HepG2 (cell line): ENCODE results near the gene NDUFB10. TPM values are rescaled to one million over a fixed set of nuclear protein-coding genes. Genes with fewer than 3 reads are reported as not detected.

ENCODE experiments used
- ATAC-seq: fragments of 200-7000 bp; cut with Tn5 transposase; 3 replicates; pipeline ENCODE4 v1.9.1; 2020; ENCODE audit warnings: mild to moderate bottlenecking, moderate library complexity
- BruUV-seq: library from RNA; stranded (reverse); fragments of 400-500 nt; replicated peaks from 2 replicates; lab custom pipeline; 2021; lab: Mats Ljungman, UMichigan
- CTCF ChIA-PET: fragments of 300-600 bp; formaldehyde crosslinking; extraction: SDS; loops from one replicate; lab custom pipeline; 2021; ENCODE audit warnings: low total read pairs, inconsistent platforms, low intra/inter-chr PET ratio; lab: Yijun Ruan, JAX
- POLR2A ChIA-PET: fragments of 350-600 bp; sonication (Branson Sonifier 250); formaldehyde crosslinking; loops from one replicate; lab custom pipeline; 2020; ENCODE audit warnings: antibody characterized with exemption, inconsistent platforms; lab: Yijun Ruan, JAX
- DNase-seq: peaks from one replicate; pipeline ENCODE4 v3.0.0-alpha.2; 2015; ENCODE audit warnings: low spot score
- FAIRE-seq: peaks from 3 replicates; lab custom pipeline; 2011; peaks lifted over from hg19 to GRCh38; lab: Jason Lieb, UNC
- H2AFZ ChIP-seq: one replicate; pipeline ENCODE4 v1.6.1; 2011; ENCODE audit warnings: low read length, inconsistent platforms
- H3K27ac ChIP-seq: fragments of 300-600 bp; 3 replicates; pipeline ENCODE4 v1.8.0; 2011; ENCODE audit warnings: mixed run types, mild to moderate bottlenecking, mixed read lengths, low read length, inconsistent platforms; ENCODE audit not compliant: insufficient read depth; ENCODE audit errors: extremely low read length
- H3K27me3 ChIP-seq, 2 experiments: fragments of 200-600 bp in 1 of 2; 2 replicates in 1 of 2; 3 replicates in 1 of 2; pipeline versions ENCODE4 v1.6.0 to v1.8.0; 2011; ENCODE audit warnings: low read length in 2 of 2, mild to moderate bottlenecking in 2 of 2, moderate library complexity in 2 of 2, inconsistent platforms in 1 of 2; ENCODE audit not compliant: insufficient read depth in 2 of 2, control insufficient read depth in 1 of 2
- H3K36me3 ChIP-seq, 2 experiments: fragments of 200-600 bp in 1 of 2; replicated peaks in 1 of 2; 2 replicates in 1 of 2; 3 replicates in 1 of 2; pipeline versions ENCODE4 v1.5.1 to v1.8.0; 2011; ENCODE audit warnings: low read length in 2 of 2, inconsistent platforms in 1 of 2; ENCODE audit not compliant: insufficient read depth in 2 of 2, control insufficient read depth in 1 of 2
- H3K4me1 ChIP-seq: 2 replicates; pipeline ENCODE4 v1.5.1; 2012; ENCODE audit warnings: low read length, inconsistent platforms; ENCODE audit not compliant: insufficient read depth
- H3K4me2 ChIP-seq: 2 replicates; pipeline ENCODE4 v1.6.0; 2011; ENCODE audit warnings: low read depth, low read length, inconsistent platforms
- H3K4me3 ChIP-seq, 3 experiments: fragments of 200-600 bp in 1 of 3; sonication (generic), shearing (Covaris generic) in 1 of 3; replicated peaks in 1 of 3; 2 replicates each; pipeline ENCODE4 v1.5.1; 2011 to 2016; ENCODE audit warnings: low read length in 3 of 3, inconsistent platforms in 2 of 3, low read depth in 2 of 3, mild to moderate bottlenecking in 2 of 3, control low read depth in 1 of 3, mixed read lengths in 1 of 3; ENCODE audit not compliant: insufficient read depth in 1 of 3
- H3K79me2 ChIP-seq: one replicate; pipeline ENCODE4 v1.6.1; 2011; ENCODE audit warnings: low read length, inconsistent platforms; ENCODE audit not compliant: insufficient read depth
- H3K9ac ChIP-seq: 2 replicates; pipeline ENCODE4 v1.6.0; 2011; ENCODE audit warnings: mild to moderate bottlenecking, low read depth, low read length, inconsistent platforms; ENCODE audit not compliant: insufficient read depth
- H3K9me3 ChIP-seq: 2 replicates; pipeline ENCODE4 v1.5.1; 2012; ENCODE audit warnings: mild to moderate bottlenecking, low read length
- H4K20me1 ChIP-seq: 2 replicates; pipeline ENCODE4 v1.6.0; 2011; ENCODE audit warnings: inconsistent platforms, mild to moderate bottlenecking, low read length, moderate library complexity; ENCODE audit not compliant: insufficient read depth
- BHLHE40 ChIP-seq: IDR thresholded peaks from 2 replicates; pipeline ENCODE4 v1.6.1; 2011; ENCODE audit warnings: low read length, improper control_type of control experiment
- KDM3A ChIP-seq: IDR thresholded peaks from 2 replicates; pipeline ENCODE4 v1.6.1; 2018; ENCODE audit warnings: low read depth, missing compliant biosample characterization
- MAX ChIP-seq: IDR thresholded peaks from 2 replicates; pipeline ENCODE4 v1.6.1; 2012; ENCODE audit warnings: inconsistent platforms
- MNT ChIP-seq: fragments of 450-650 bp; IDR thresholded peaks from 2 replicates; pipeline ENCODE4 v1.6.1; 2016
- TFE3 ChIP-seq: IDR thresholded peaks from 2 replicates; pipeline ENCODE4 v1.6.1; 2016
- USF2 ChIP-seq, 2 experiments: sonication (generic) in 1 of 2; formaldehyde crosslinking in 1 of 2; IDR thresholded peaks; 2 replicates each; pipeline versions ENCODE4 v1.5.1 to v1.6.1; 2011 to 2020; ENCODE audit warnings: borderline replicate concordance in 1 of 2, low read depth in 1 of 2, low read length in 1 of 2, mild to moderate bottlenecking in 1 of 2, missing genetic modification reagents in 1 of 2, moderate library complexity in 1 of 2
- ZNF33A ChIP-seq: sonication (generic); formaldehyde crosslinking; IDR thresholded peaks from 2 replicates; pipeline ENCODE4 v1.5.1; 2020; ENCODE audit warnings: missing genetic modification reagents, mild to moderate bottlenecking, moderate library complexity, borderline replicate concordance
- ZNF512 ChIP-seq: sonication (generic); formaldehyde crosslinking; IDR thresholded peaks from 2 replicates; pipeline ENCODE4 v1.4.0; 2020; ENCODE audit warnings: mild to moderate bottlenecking, missing genetic modification reagents
- ZNF605 ChIP-seq: sonication (generic); formaldehyde crosslinking; IDR thresholded peaks from 2 replicates; pipeline ENCODE4 v1.8.0; 2022; ENCODE audit warnings: mild to moderate bottlenecking, missing genetic modification reagents
- ZNF687 ChIP-seq: sonication (generic); formaldehyde crosslinking; IDR thresholded peaks from 2 replicates; pipeline ENCODE4 v1.5.1; 2020; ENCODE audit warnings: mild to moderate bottlenecking, missing genetic modification reagents, moderate library complexity
- ZSCAN21 ChIP-seq: sonication (generic); formaldehyde crosslinking; IDR thresholded peaks from 2 replicates; pipeline ENCODE4 v1.8.0; 2022; ENCODE audit warnings: mild to moderate bottlenecking, missing genetic modification reagents, moderate library complexity, borderline replicate concordance
- WGBS: methylation state at CpG from one replicate; pipeline ENCODE4 v1.1.6; 2017; ENCODE audit warnings: low lambda C conversion rate; 5-methylcytosine and 5-hydroxymethylcytosine counted together
- in situ Hi-C: cut with HindIII; loops from 2 replicates; pipeline ENCODE4 v1.10.0; 2017; ENCODE audit warnings: low pct_unique_long_range_greater_than_20kb; ENCODE audit not compliant: extremely low pct_ligation_motif_present
- intact Hi-C: fragments of 100-400 bp; cut with micrococcal nuclease; formaldehyde crosslinking; loops from one replicate; pipeline ENCODE4 v1.10.0; 2022; ENCODE audit not compliant: unreplicated experiment
- polyA plus RNA-seq, 8 experiments: library from polyadenylated mRNA; depleted of rRNA in 3 of 8; stranded (reverse) in 7 of 8; unstranded in 1 of 8; fragments of >200 nt; fragmentation: Illumina TruSeq in 4 of 8; extraction: Trizol in 4 of 8; gene quantifications; 2 replicates each; pipeline versions ENCODE4 v1.2.1 to v1.2.3, GENCODE V29; 2011 to 2016; ENCODE audit warnings: low read depth in 4 of 8, missing spikeins in 1 of 8, mixed read lengths in 1 of 8; ENCODE audit not compliant: insufficient read depth in 1 of 8
- total RNA-seq, 5 experiments: library from RNA; depleted of rRNA; stranded (reverse); fragments of >200 nt; fragmentation: Illumina TruSeq; extraction: Trizol; gene quantifications; 2 replicates each; pipeline ENCODE4 v1.2.3, GENCODE V29; 2016; ENCODE audit warnings: low read depth in 1 of 5

The NDUFB10 gene
- total and polyA plus RNA-seq, 2 of the 13 experiments (the other 11 are each of a cell fraction or from before 2014, with no cell fraction given): 68.6 to 157 TPM

GRCh38 chr16:1991135-1991551 is 31.8 kb downstream of the NDUFB10 start:
- Histone ChIP-seq H4K20me1 (no peaks in the 10 kb centered on the region), H3K27ac (no peak overlapping the region), H3K4me3 (peak overlapping the region; percentile 60 to 82 (median 77)), H3K79me2 (no peaks in the 10 kb centered on the region), H3K9me3 (no peaks in the 10 kb centered on the region), H3K4me2 (peak overlapping the region; percentile 95), H3K27me3 (peaks cover 0 to 8% of the 10 kb centered on the region in 2 experiments; a peak in 2 of 5 replicates), H3K36me3 (peaks cover 6 to 9% of the 10 kb centered on the region in 2 experiments; a peak in 4 of 5 replicates), H2AFZ (no peak overlapping the region), H3K9ac (peak overlapping the region; percentile 60; the same call in 1 of the 2 replicates), H3K4me1 (peaks cover 57% of the 10 kb centered on the region)
- intact Hi-C loops (no loop called here), in situ Hi-C loops (no loop called here)
- FAIRE-seq (no peak), DNase-seq (no peak), ATAC-seq (peak; percentile 14; the same call in 2 of the 3 replicates)
- 59% methylated on average over 5 of the region's 18 CpGs for WGBS
- ChIA-PET POLR2A (interaction anchor here (0.8 to 2.0 kb wide), 7 partner anchors 13 to 164 kb away, joined by 3 to 13 read pairs (median 5); partner anchors contain the start of genes RPS2 and TRAF7), CTCF (no interaction called here)
- no TSS peak for BruUV-seq
- TF ChIP-seq MNT (peak; percentile 96), BHLHE40 (0 out of 2 replicates have a peak, but pooled peaks have one; percentile 19), ZNF33A (CRISPR knock-in tag) (no peak), USF2 (IDR thresholded peaks at IDR 0.05; ENCODE audit: low read depth, low read length) (peak; percentile 46; the same call in 1 of the 2 replicates), USF2 (CRISPR knock-in tag; IDR thresholded peaks at IDR 0.05; ENCODE audit: borderline replicate concordance) (0 out of 2 replicates have a peak, but pooled peaks have one; percentile 14), MAX (peak; percentile 51), ZNF512 (CRISPR knock-in tag) (no peak), TFE3 (CRISPR knock-in tag) (no peak), KDM3A (CRISPR knock-in tag) (no peak), ZSCAN21 (CRISPR knock-in tag) (0 out of 2 replicates have a peak, but pooled peaks have one; percentile 19), ZNF605 (CRISPR knock-in tag) (0 out of 2 replicates have a peak, but pooled peaks have one; percentile 28), ZNF687 (peak; percentile 53)
